Activated T-cell treated with anti-CD3 and anti-CD28 coated beads for 48 hours (primary cell): ENCODE results near the gene TCN1.
"Not testable (repeated sequence)": the region's sequence is repeated elsewhere in the genome, so short reads cannot be mapped to it uniquely, and the experiment has no call there.

Experiments used
- DNase-seq: peaks from one replicate; pipeline ENCODE4 v3.0.0-alpha.2; 2020; ENCODE audit warnings: low read depth

The TCN1 gene, protein sequence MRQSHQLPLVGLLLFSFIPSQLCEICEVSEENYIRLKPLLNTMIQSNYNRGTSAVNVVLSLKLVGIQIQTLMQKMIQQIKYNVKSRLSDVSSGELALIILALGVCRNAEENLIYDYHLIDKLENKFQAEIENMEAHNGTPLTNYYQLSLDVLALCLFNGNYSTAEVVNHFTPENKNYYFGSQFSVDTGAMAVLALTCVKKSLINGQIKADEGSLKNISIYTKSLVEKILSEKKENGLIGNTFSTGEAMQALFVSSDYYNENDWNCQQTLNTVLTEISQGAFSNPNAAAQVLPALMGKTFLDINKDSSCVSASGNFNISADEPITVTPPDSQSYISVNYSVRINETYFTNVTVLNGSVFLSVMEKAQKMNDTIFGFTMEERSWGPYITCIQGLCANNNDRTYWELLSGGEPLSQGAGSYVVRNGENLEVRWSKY

DNA sequence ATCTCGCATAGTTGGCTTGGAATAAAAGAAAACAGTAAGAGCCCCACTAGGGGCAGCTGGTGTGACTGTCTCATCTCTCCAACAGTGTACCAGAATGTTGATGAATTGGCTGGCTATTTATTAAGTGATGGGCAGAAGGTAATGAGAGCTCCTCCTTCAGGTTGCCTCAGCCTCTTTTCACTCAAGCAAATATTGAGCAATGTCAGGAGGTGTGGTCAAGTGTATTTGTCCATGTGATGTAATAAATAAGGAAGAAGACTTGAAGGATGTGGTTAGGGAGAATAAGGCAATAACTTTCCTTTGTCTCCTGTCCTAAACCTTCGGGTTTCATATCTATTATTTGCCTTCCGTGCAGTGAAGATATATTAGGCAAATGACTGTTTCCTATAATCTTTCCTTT lies at the start of gene TCN1:
TCN1 (minus strand) TSS at position 91 of the 400 bp plus-strand sequence; CDS start at position 74, 17 bp downstream.
- DNase-seq, result no peak

DNA sequence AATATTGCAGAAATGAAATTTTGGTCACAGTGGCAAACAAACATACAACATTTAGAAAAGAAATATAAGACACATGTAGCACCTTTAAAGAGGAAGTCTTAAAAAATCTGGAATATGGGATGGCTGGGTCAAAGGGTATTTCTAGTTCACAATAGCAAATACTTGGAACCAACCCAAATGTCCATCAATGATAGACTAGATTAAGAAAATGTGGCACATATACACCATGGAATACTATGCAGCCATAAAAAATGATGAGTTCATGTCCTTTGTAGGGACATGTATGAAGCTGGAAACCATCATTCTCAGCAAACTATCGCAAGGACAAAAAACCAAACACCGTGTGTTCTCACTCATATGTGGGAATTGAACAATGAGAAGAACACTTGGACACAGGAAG lies 37.3 kb upstream of the TCN1 start:
- not testable (repeated sequence) for DNase-seq

DNA sequence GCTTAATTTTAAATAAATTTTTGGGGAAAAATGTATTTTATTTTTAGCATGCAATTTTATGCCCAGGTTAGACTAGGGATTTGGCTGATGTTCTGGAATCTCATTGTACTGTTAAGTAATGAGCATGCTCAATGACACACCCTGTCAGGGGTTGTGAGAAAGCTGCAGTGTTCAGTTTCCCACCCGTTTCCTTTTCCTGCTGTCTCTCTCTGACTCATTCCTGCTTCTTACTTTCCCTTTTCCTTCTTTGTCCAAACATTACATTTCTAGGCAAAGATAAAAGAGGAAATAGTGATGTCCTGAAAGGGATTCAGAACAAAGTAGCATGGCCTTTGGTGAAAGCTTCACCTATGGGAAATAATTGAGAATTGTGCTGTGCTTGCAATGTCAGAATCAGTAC lies 35.0 kb upstream of the TCN1 start:
- DNase-seq, result no peak

DNA sequence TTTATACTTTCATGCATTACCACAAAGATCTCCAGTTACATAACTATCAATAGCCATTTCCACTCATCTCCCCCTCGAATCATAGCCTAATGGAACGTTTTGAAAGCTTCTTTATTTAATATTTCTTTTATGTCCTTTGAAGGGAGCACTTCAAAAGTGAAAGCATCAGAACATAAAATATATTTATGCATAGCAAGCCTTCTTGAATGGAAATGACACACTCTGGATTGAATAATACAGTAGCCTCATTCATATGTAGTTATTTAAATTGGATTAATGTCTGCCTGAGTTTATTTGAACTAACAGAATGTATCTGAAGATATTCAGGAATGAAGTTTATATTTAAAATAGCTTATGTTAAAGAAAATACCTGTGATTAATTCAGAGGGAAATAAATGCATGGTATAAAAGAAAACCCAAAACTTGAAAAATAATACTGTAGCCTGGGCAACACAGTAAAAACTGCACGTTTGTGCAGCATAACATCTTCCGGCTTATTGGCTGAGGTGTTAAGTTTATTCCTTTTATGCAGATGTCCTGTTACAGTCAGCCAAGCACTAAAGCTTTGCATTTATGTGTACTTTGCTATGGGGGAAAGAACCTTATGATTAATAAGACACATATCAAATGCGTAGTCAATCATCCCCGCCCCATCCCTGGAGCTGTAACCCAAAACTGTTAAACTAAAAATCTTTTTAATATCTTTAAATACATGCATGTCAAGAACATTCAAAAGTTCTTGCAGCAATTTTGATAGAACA lies 34.3 kb upstream of the TCN1 start:
- no peak for DNase-seq

DNA sequence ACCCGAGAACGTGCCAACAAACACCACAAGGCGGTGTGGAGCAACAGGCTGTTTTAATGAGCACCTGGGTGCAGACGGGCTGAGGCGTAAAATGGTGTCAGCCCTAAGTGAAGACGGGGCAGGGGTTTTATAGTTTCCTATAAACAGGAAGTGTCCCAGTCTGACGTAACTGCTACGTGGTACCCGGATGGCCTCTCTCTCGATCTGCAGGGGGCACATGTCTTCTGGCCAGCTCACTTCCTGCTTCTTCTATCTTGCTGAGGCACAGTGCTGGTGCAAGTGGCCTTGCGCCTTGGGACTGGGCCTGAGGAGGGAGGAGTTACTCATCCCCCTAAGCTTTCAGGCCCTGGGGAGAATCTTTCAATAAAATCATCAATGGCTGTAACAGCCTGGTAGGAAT lies 33.2 kb upstream of the TCN1 start:
- no peak for DNase-seq

DNA sequence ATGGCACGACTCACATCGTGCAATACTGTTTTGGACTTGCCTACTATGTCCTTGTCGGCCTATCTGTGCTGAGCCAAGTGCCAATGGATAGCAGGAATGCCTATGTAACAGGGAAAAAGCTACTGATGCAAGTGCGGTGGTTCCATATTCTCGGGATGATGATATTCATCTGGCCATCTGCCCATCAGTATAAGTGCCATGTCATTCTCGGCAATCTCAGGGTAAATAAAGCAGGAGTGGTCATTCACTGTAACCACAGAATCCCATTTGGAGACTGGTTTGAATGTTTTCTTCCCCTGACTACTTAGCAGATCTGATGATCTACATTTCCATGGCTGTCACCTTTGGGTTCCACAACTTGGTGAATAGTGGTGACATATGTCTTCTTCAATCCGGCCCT lies 32.4 kb upstream of the TCN1 start:
- no peak for DNase-seq

DNA sequence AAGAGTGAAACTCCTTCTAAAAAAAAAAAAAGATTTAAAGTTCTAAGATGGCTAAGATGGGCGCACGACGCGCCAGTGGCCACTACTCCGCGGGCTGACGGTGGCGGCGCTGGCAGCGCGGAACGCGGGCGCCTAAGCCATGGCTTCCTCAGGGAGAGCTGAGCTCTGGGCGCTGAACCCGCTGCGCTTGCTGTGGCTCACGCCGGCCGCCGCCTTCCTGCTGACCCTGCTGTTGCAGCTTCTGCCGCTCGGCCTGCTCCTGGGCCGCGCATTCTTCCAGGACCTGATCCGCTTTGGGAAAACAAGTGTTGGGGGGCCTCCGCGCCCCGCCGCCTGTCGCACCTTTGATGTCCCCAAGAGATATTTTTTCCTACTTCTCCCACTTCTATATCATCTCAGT lies 31.8 kb upstream of the TCN1 start:
- DNase-seq, result no peak

DNA sequence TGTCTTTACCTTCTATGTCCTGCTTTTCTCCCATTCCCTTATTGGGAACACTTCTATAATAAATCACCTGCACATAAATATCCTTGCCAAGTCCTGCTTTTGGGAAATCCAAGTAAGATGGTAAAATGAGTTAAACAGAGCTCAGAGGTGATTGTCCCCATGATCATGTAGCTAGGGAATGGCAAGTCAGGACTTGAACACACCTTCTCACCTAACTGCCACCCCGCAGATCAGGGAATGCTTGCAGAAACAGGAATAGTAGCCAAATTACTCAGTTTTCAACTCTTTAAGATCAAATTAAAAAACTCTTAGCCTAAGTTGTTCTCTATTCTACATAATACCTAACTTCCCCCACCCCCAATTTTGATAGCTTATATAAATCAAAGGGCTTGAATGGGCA lies 28.3 kb upstream of the TCN1 start:
- DNase-seq, result no peak

DNA sequence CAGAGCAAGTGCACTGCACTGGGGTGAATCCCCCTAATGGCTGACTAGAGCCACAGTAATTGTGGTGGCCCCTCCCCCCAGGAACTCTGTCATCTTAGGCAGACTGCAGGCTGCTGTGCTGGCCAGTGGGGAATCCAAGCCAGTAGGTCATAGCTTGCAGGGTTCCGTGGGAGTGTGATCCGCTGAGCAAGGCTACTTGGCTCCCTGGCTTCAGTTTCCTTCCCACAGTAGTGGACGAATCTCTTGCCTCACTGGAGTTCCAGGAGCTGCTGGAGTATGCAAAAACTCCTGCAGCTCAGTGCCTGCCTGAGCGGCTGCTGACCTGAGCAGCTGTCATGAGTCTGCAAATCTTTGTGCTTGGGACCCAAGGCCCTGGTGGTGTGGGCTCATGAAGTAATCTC lies 25.5 kb upstream of the TCN1 start:
- no peak for DNase-seq

DNA sequence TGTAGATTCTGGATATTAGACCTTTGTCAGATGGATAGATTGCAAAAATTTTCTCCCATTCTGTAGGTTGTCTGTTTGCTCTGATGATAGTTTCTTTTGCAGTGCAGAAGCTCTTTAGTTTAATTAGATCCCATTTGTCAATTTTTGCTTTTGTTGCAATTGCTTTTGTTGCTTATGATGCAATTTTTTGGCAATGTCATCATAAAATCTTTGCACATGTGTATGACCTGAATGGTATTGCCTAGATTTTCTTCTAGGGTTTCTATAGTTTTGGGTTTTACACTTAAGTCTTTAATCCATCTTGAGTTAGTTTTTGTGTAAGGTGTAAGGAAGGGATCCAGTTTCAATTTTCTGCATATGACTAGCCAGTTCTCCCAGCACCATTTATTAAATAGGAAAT lies 20.9 kb upstream of the TCN1 start:
- not testable (repeated sequence) for DNase-seq

DNA sequence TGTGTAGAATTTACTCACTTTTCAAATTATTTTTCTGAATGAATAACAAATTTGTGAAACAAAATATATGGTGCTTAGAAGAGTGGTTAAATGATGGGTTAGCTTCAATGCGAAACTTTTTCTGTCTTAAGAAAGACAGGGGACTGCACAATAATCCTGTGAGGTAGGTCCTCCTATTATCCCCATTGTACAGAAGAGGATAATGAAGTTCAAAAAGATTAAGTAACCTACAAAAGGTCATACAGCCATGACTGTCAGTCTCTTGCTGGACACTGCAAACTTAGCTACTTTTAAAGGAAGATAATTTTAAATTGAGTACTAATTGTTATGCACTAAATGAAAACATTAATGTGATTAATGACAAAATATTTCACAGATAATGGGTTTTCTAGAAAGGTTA lies 17.3 kb upstream of the TCN1 start:
- no peak for DNase-seq

DNA sequence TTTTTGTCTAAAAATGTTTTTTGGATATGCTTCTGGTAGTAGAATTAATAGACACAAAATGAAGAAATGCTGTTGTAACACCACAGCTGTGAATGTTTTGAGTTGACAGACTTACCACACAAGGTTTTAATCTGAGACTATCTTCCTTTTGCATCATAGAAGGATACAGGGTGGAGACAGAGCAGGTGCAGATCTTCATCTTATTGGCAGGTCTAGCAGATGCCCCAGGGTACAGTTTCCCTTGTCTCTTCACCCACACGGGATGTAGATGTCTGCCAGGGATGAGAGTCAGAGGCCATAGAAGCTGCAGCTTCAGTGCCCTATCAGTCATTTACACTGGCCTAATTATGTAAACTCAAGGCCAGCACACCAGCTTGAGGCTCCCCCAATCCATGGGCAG lies 13.3 kb upstream of the TCN1 start:
- no peak for DNase-seq

DNA sequence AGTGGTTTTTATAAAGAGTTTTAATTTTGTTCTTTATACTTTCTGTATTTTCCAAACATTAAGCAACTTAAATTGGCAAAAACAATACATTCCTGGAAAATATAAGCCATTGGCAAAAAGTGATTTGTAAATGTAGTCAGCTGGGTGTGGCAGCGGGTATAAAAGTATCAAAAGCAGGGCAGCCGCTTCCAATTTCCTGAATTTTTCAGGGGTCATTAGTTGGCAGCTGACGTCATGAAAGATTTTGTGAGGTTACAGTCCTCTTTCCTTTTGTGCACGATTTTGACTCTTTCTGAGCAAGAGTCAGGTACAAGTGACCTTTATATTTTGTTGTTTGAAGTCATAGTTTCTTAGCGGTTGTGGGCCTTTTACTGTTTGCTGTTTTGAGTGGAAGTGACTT lies 12.3 kb upstream of the TCN1 start, which contains the start of gene OOSP3:
OOSP3 (plus strand) TSS at position 208 of the 400 bp plus-strand sequence; CDS start at position 235, 27 bp downstream.
- no peak for DNase-seq

DNA sequence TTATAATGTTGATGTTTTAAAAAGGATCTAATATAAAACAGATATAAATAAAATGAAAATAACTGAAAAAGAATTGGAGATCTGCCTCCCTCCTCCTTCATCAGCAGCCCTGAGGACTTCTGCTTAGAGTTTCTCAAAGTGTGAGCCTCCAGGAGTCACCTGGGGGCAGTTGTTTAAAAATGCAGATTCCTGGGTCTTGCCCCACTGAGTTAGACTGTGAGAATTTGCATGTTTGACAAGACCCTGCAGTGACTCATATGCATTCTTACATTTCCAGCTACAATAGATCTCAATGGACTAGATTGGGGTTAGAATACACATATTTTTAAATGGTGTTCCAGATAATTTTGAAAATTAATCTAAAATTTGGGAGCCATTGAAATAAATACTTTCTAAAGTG lies 11.5 kb upstream of the TCN1 start:
- no peak for DNase-seq

DNA sequence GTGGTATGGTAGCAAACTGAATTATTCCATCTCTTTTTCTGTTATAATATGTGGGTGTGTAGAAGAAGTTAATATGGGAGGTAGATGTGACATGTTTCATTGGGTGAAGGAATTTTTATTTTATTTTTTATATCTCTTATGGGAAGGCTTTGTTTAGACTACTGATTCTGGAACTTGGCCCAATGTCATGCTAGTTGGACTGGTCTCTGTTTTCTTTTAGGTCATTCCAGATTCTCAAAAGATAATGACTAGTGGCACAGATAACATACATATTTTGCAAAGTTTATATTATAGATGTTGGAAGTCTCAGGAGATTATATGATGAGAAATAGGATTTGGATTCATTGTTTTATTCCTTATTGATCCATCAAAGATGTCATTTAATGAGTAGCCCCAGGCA lies 11.0 kb upstream of the TCN1 start:
- no peak for DNase-seq

DNA sequence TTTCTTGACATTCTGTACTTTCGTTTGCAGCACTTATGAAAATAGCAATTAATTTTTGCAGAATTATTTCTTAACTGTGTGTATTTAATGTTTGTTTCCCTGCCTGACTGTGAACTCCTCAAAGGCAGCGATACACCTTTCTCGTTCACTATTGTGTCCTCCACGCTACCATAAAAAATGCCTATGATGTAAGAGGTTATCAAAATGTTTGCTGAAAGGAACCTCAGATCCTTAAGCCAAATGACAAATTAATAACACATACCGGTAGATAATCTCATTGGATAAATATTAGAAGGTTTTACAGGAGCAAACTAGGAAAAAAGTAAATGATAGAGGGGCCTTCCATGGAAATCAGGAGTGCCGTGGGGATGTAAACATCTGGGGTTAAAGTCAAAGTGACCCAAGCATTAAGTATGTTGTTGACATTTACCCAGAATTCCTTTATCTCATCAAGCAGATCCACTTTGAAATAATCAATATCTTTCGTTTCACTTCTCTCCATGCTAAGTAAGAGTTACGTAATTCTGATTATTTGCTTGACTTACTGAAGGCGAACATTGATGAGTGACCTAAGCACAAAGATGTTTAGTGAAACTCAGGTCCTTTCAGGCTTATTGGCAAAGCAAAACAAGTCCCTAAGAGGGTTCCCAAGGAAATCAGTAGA lies 9.7 kb upstream of the TCN1 start:
- no peak for DNase-seq

DNA sequence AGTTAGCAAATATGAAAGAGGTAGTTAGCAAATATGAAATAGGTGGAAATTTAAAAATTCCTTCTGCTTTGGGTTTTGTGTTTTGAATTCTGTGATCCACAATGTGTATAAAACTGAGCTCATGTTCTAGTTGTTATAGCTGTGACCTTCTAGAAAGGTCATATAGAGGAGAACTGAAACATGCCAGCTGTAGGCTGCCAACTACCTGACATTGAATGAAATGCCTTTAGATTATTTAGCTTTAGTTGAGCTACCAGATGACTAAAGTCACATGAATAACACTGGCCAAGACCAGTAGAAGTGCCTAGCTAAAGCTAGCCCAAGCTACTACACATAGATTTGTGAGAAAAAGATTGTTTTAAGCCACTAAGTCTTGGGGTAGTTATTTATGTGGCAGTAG lies 5.8 kb upstream of the TCN1 start:
- DNase-seq, result no peak

DNA sequence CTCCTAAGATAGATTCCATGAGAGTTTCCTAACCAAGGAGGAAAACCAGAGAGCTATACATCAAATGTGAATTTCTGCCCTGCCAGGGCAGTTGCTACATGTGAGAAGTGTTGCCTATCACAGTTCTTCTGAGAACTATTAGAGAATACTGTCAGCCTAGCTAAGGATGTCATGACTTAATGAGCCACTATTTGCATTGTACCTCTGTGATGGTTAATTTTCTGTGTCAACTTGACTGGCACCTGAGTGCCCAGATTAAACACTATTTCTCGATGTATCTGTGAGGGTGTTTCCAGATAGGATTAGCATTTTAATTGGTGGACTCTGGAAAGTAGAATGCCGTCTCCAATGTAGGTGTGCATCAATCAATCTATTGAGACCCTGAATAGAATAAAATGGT lies 1.7 kb upstream of the TCN1 start:
- DNase-seq, result no peak

DNA sequence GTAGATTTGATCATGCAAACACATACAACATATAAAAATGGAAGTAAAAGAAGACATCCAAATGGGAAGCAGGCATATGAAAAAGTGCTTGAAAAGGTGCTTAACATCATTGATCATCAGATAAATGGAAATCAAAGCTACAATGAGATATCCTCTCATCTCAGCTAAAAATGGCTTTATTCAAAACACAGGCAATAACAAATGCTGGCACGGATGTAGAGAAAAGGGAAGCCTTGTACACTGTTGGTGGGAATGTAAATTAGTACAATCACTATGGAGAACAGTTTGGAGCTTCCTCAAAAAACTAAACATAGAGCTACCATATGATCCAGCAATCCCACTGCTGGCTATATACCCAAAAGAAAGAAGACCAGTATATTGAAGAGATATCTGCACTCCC lies 549 bp upstream of the TCN1 start:
- no peak for DNase-seq

DNA sequence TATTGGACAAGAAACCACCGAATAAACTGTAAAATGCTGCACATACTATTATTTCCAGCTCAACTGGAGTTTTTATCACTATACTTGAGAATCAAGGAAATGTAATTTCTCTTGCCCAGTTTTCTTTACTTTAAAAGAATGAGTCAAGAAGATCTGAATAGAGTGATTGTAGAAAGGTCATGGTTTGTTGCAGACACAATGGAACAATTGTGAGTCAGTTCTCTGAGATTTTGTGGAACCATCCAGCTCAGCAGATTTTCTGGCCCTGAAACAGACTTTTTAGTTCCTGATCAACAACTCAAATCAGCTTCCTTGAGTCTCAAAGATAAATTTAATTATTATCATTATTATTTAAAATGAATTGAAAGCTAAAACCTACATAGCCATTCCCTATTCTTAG lies 1.3 kb downstream of the TCN1 start:
- DNase-seq, result no peak

DNA sequence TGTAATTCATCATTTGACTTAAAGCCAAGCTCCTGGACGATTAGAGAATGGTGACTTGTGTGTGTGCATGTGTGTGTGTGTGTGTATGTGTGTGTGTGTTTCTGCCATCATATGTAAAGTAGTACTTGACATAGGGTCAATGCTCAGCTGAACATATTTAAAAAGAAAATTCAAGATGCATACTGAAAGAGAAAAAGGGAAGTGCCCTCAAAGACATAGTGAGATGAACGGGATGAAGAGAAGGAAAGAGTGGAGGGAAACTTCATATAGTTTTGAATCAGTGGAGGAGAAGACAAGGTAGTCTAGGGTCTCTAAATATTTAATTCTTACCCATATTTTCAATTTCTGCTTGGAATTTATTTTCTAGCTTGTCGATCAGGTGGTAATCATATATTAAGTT lies 4.0 kb downstream of the TCN1 start:
- no peak for DNase-seq

DNA sequence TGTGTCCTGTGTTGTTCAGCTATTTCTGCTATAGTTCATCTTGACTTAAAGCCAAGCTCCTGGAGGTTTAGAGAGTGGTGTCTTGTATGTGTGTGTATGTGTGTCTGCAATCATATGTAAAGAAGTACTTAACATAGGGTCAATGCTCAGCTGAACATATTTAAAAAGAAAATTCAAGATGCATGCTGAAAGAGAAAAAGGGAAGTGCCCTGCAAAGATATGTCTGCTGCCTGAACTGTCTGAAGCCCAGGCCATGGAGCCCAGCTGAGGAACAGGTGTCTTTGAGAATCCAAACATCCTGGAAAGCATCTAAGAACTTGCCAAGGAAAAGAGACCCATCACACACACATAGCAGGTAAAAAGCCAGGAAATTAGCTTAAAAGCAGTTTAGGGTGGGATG lies 6.6 kb downstream of the TCN1 start:
- DNase-seq, result no peak
